GM18511 (cell line): ENCODE measurements around the gene NOG.

Source experiments
- ATAC-seq: cut with Tn5 transposase; IDR thresholded peaks from one replicate; pipeline ENCODE4 v1.9.1; 2021; ENCODE audit warnings: mild to moderate bottlenecking, moderate library complexity; ENCODE audit not compliant: unreplicated experiment

Gene NOG

DNA sequence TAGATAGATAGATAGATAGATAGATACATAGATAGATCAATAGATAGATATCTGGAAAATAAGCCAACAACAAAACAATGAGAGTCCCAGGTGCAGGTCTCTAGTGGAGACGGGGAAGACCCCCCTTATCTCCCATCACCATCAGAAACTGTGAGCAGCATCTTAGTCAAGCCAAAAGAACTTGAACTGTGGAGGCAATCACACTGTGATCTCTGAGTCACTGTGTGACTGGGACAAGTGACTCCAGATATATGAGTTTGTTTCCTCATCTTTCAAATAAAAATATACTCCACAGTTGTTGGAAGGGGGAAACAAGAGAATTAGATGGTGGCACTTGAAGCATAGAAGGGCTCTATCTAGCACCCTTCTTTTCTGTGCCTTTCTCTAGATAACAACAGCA is 42.1 kb downstream of the NOG start:
- no peak for ATAC-seq

DNA sequence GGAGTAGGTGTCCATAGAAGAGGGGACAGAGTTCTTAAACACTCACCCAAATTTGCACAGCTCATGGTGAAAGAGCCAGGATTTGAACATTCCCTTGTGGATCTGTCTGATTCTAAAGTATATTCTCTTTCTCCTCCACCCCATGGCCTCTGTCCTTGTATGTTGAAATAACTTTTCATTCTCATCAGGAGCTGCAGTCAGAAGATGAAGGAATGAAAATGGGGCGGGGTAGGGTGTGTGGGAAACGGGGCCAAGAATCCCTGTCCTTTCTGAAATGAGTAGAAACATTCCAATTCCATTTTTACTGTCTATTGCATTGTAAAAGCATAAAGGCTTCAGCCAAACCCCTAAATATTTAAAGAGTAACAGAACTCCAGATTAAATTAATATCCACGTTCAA is 42.8 kb downstream of the NOG start:
- ATAC-seq: no peak

DNA sequence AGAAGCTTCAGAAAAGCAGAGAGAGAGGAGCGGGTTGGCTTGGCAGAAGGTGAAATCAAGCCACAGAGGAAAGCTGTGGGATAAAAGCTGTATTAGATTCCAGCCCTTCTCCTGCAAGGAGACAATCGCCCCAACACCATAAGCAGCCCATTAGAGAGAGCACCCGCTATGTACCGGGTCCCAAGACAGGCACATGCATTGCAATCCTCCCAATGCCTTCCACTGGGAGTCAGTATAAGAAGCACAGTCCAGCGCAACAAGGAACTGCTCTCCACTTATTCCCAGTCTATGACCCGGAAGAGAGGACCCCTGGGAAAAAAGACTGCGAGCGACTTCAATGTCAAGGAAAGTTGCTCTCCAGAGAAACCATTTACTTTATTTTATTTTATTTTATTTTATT is 43.8 kb downstream of the NOG start:
- no peak for ATAC-seq

DNA sequence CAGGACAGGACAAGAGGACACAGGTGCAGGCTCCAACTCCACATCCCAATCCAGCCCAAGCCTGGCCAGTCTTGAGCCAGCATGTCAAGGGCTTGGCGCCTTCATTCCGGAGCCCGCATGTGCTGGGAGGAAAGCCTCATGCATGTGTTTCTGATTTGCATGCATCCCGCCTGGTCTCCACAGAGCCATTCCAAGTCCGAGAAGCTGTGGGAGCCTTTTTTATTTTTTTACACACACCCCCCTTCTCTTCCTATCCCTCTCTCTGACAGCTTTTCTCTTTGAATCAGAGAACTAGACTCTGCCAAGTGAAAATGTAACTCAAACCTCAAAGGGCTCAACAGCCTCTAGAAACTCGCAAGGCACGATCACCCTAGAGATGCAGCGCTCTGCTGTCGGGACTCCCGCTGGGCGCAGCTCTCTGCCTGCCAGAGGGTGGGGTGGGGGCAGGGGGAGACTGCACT is 45.1 kb downstream of the NOG start:
- ATAC-seq: no peak

DNA sequence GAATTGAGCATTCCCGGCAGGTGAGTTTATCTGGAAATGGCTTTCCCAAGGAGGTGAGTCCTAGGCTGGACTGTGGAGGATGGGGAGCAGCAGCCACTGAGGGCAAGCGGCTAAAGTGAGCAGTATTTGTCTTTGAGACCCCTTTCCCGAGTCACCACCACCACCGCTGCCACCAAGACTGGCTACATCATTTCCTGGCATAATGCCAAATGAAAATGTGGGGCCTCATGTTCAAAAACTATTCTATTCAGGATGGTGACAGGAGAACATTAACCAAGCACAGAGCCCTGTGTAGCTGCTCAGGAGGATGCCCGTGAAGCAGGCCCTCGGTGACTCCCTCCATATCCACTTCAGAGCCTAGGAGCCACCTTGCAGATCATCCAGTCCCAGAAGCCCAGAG is 46.0 kb downstream of the NOG start:
- no peak for ATAC-seq

DNA sequence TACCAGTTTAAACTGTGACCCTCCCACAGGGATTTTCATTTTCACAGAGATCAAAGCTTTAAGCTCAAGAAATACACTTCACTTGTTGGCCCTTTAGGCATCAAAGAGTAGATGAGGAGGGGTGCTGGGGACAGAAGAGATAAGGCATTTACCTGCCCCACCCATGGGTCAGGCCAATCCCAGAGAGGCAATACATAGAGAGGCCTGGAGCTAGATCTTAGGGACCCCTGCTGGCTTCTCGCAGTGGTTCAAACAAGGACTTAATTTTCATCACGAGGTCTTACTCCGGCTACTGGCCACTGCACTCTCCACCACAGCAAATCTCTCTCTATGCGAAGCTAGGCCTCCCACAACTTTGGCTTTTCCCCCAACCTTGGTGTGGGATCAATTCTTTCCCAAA is 46.6 kb downstream of the NOG start:
- no peak for ATAC-seq

DNA sequence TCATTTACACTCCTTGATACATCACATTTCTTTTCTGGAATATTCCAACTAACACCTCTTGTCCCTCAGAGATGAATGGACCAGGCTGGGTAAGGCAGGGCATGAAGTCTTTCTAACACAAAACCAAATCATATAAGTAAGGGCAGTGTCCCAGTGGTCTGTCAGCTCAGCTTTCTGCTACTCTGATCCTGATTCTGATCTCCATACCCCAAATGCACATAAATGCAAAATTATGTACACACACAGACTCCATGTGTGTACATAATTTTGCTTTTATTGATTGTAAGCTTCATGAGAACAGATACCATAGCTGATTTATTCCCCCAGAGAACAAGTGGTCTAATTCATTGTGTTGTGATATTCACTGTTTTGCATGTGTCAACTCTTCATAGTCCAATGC is 47.9 kb downstream of the NOG start:
- ATAC-seq: no peak

DNA sequence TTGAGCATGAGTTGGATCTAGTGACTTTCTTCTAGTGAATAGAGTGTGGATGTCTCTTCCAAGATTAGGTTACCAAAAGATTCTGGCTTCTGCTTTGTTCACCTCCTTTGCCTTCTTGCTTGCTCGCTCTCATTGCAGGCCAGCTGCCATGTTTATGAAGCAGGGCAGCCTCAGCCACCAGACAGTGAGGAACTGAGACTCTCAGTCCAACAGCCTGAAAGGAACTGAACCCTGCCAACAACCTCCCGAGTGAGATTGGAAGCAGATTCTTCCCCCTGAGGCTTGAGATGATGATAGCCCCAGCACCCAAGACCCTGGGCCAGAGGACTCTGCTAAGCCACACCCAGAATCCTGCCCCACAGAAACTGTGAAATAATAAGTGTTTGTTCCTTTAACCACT is 48.4 kb downstream of the NOG start:
- ATAC-seq: no peak

DNA sequence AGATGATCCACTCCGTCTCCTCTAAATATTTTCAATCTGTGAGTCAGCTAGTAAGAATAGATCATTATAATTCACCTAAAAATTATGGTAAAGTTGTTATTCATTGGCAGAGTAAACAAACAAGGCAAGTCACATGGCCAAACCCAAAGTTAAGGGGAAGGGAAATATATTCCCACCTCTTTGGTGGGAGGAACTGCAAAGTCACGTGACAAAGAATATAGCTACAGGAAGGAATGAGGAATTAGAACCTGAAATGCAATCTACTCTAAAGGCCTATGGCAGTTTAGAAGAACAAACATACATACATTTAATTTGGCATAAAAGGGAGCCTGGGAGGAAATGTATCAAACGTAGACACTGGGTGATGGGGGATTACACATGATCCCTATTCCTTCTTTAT is 48.9 kb downstream of the NOG start:
- no peak for ATAC-seq
